ENCODE results near the gene OR51M1. TPM values are rescaled to one million over a fixed set of nuclear protein-coding genes. Genes with fewer than 3 reads are reported as not detected.

Gene OR51M1
- polyA plus RNA-seq, 2 of the 4 experiments (the other 2 are of a cell fraction): not detected

GRCh38 chr11:5394091-5394490 lies 10.5 kb downstream of the OR51M1 start (continued):
- no peak for TF ChIP-seq RFX5 (IDR thresholded peaks at IDR 0.05)
- no peak for TF ChIP-seq KDM5A (IDR thresholded peaks at IDR 0.05)
- TF ChIP-seq JUNB (IDR thresholded peaks at IDR 0.05): no peak
- no peak for TF ChIP-seq POLR2AphosphoS2 (conservative IDR thresholded peaks at IDR 0.05; ENCODE audit: low read length)

DNA sequence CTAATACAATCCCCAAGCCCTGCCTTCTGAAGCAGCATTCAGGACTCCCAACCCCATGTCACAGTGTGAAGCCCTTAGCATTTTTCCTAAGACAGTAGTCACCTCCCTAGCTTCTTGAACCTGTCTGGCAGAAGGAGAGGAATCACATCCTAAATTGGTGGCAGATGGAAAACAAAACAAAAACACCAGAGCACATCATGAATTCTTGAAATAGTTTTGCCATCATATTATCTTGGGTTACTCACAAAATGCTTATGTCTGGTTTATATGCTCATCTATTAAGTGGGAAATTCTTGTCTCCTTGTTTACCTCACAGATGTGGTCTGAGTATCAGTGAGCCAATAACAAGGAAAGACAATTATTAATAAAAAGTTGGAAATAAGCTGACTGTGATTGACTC lies 15.3 kb downstream of the OR51M1 start:
- H3K9me3 ChIP-seq: no peaks in the 10 kb centered on the region
- ATAC-seq: no peak
- H3K4me2 ChIP-seq: no peak overlapping the region
- H3K4me1 ChIP-seq: no peaks in the 10 kb centered on the region
- ChIA-PET POLR2A (no interaction called here), CTCF (no interaction called here)
- TF ChIP-seq PHF8 (IDR thresholded peaks at IDR 0.05; ENCODE audit: borderline replicate concordance, low read depth): no peak
- TF ChIP-seq, protein P1, sequence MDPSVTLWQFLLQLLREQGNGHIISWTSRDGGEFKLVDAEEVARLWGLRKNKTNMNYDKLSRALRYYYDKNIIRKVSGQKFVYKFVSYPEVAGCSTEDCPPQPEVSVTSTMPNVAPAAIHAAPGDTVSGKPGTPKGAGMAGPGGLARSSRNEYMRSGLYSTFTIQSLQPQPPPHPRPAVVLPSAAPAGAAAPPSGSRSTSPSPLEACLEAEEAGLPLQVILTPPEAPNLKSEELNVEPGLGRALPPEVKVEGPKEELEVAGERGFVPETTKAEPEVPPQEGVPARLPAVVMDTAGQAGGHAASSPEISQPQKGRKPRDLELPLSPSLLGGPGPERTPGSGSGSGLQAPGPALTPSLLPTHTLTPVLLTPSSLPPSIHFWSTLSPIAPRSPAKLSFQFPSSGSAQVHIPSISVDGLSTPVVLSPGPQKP (IDR thresholded peaks at IDR 0.05; ENCODE audit: low read depth, low read length): no peak
- no peak for TF ChIP-seq KDM1A (IDR thresholded peaks at IDR 0.05; ENCODE audit: low read depth)
- TF ChIP-seq KDM5A (IDR thresholded peaks at IDR 0.05): no peak
- TF ChIP-seq JUNB (IDR thresholded peaks at IDR 0.05): no peak
- no peak for DNase-seq (ENCODE audit: low read depth in 1 of 2, low spot score in 1 of 2)
- H3K4me3 ChIP-seq: no peak overlapping the region
- no peak for FAIRE-seq
- no peak overlapping the region for H3K27ac ChIP-seq

DNA sequence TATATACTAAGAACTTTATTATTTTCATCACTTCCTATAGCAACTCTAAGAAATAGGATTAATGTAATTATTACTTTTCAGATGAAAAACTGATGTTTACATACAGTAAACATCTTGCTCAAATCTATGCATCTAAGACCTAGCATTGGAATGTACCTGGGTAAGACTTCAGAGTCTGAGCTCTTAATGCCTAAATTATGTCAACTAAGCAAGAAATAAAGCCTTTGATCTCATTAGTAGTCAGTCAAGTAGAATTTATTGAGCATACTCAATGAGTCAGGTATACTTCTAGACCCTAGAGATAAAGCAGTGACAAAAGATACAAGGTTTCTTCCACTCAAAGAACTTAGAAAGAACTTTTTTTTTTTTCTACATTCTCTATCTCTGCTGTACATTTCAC lies 21.6 kb downstream of the OR51M1 start:
- Histone ChIP-seq H3K4me3 (no peak overlapping the region), H3K9me3 (no peaks in the 10 kb centered on the region), H3K4me1 (no peaks in the 10 kb centered on the region), H3K4me2 (no peak overlapping the region), H3K27ac (no peak overlapping the region)
- ChIA-PET POLR2A (no interaction called here), CTCF (no interaction called here)
- FAIRE-seq (no peak), ATAC-seq (no peak), DNase-seq (ENCODE audit: low read depth in 1 of 2, low spot score in 1 of 2) (no peak)
- no peak for TF ChIP-seq RCOR1 (IDR thresholded peaks at IDR 0.05; ENCODE audit: low read depth, low read length)
- TF ChIP-seq, protein P2, sequence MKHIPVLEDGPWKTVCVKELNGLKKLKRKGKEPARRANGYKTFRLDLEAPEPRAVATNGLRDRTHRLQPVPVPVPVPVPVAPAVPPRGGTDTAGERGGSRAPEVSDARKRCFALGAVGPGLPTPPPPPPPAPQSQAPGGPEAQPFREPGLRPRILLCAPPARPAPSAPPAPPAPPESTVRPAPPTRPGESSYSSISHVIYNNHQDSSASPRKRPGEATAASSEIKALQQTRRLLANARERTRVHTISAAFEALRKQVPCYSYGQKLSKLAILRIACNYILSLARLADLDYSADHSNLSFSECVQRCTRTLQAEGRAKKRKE (CRISPR knock-in tag; IDR thresholded peaks at IDR 0.05; ENCODE audit: low read depth): no peak
- TF ChIP-seq MAFK (IDR thresholded peaks at IDR 0.05; ENCODE audit: partially characterized antibody): peak; percentile 51
- TF ChIP-seq, protein P3, sequence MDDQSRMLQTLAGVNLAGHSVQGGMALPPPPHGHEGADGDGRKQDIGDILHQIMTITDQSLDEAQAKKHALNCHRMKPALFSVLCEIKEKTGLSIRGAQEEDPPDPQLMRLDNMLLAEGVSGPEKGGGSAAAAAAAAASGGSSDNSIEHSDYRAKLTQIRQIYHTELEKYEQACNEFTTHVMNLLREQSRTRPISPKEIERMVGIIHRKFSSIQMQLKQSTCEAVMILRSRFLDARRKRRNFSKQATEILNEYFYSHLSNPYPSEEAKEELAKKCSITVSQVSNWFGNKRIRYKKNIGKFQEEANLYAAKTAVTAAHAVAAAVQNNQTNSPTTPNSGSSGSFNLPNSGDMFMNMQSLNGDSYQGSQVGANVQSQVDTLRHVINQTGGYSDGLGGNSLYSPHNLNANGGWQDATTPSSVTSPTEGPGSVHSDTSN (IDR thresholded peaks at IDR 0.05): no peak

- CTCF ChIA-PET: interaction anchor here (0.8 kb wide), 1 partner anchor 933 kb away, joined by 3 read pairs; no protein-coding TSS in a partner anchor
- DNase-seq (ENCODE audit: low read depth in 1 of 2, low spot score in 1 of 2): no peak
- FAIRE-seq: no peak
- Histone ChIP-seq H3K4me3 (no peak overlapping the region), H3K4me2 (no peak overlapping the region), H3K9me3 (no peaks in the 10 kb centered on the region), H3K27ac (no peak overlapping the region), H3K4me1 (no peaks in the 10 kb centered on the region)
- no peak for ATAC-seq
- POLR2A ChIA-PET: no interaction called here
- no peak for TF ChIP-seq JUNB (IDR thresholded peaks at IDR 0.05)
- no peak for TF ChIP-seq KDM5A (IDR thresholded peaks at IDR 0.05)
- TF ChIP-seq CEBPB (IDR thresholded peaks at IDR 0.05): no peak
- TF ChIP-seq HDAC2 (IDR thresholded peaks at IDR 0.05): no peak
- no peak for TF ChIP-seq HOXB13 (CRISPR knock-in tag; IDR thresholded peaks at IDR 0.05; ENCODE audit: low read depth)
- TF ChIP-seq, protein P4, sequence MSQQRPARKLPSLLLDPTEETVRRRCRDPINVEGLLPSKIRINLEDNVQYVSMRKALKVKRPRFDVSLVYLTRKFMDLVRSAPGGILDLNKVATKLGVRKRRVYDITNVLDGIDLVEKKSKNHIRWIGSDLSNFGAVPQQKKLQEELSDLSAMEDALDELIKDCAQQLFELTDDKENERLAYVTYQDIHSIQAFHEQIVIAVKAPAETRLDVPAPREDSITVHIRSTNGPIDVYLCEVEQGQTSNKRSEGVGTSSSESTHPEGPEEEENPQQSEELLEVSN (IDR thresholded peaks at IDR 0.05; ENCODE audit: borderline replicate concordance, low read depth): no peak
- no peak for TF ChIP-seq SMC3 (IDR thresholded peaks at IDR 0.05)
- TF ChIP-seq CTCF (IDR thresholded peaks at IDR 0.05): no peak
- TF ChIP-seq RFX5 (IDR thresholded peaks at IDR 0.05): no peak
- no peak for TF ChIP-seq HEYL (CRISPR knock-in tag; IDR thresholded peaks at IDR 0.05)
- TF ChIP-seq, protein P5, sequence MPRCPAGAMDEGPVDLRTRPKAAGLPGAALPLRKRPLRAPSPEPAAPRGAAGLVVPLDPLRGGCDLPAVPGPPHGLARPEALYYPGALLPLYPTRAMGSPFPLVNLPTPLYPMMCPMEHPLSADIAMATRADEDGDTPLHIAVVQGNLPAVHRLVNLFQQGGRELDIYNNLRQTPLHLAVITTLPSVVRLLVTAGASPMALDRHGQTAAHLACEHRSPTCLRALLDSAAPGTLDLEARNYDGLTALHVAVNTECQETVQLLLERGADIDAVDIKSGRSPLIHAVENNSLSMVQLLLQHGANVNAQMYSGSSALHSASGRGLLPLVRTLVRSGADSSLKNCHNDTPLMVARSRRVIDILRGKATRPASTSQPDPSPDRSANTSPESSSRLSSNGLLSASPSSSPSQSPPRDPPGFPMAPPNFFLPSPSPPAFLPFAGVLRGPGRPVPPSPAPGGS (IDR thresholded peaks at IDR 0.05): no peak
- no peak for TF ChIP-seq HES2 (IDR thresholded peaks at IDR 0.05)
- TF ChIP-seq RAD21 (conservative IDR thresholded peaks at IDR 0.05 in 1 of 2, IDR thresholded peaks at IDR 0.05 in 1 of 2): no peak
- no peak for TF ChIP-seq TP53 (CRISPR knock-in tag; IDR thresholded peaks at IDR 0.05)
- TF ChIP-seq EHF (CRISPR knock-in tag; IDR thresholded peaks at IDR 0.05): no peak
- no peak for TF ChIP-seq KDM1A (IDR thresholded peaks at IDR 0.05; ENCODE audit: low read depth)
- WGBS (ENCODE audit: missing lambda C conversion rate): 25% methylated on average over 5 of the region's 5 CpGs
Observed at GRCh38 chr11:5420993-5421392, 37.4 kb downstream of the OR51M1 start.
